Adrenal gland (tissue), 12 donors: Measurements from ENCODE around the gene RFC1. TPM values are rescaled to one million over a fixed set of nuclear protein-coding genes. Genes with fewer than 3 reads are reported as not detected.

Experiments
- DNase-seq, 7 donors: peaks; one replicate each; pipeline ENCODE4 v3.0.0-alpha.2; 2019 to 2020
- H3K27ac ChIP-seq, 5 donors: fragments of 200-600 bp; sonication (generic) in 4 of 5; 1 replicate in 3 of 5; 2 replicates in 2 of 5; pipeline versions ENCODE4 v1.5.1 to v1.8.0; 2016 to 2020; ENCODE audit warnings: mild to moderate bottlenecking in 1 of 5
- H3K27me3 ChIP-seq: fragments of 200-600 bp; 2 replicates; pipeline ENCODE4 v1.8.0; 2021
- H3K36me3 ChIP-seq, 2 donors: fragments of 200-600 bp; replicated peaks in 1 of 2; 1 replicate in 1 of 2; 2 replicates in 1 of 2; pipeline versions ENCODE4 v1.5.1 to v1.8.0; 2018 to 2022
- H3K4me1 ChIP-seq, 2 donors: fragments of 200-600 bp; replicated peaks in 1 of 2; 1 replicate in 1 of 2; 2 replicates in 1 of 2; pipeline versions ENCODE4 v1.5.1 to v1.8.0; 2018 to 2021
- H3K4me3 ChIP-seq, 4 donors: fragments of 200-600 bp; sonication (generic) in 3 of 4; one replicate each; pipeline ENCODE4 v1.5.1; 2016 to 2018
- H3K9me3 ChIP-seq, 3 donors: fragments of 200-600 bp; sonication (generic) in 1 of 3; replicated peaks in 1 of 3; 1 replicate in 2 of 3; 2 replicates in 1 of 3; pipeline versions ENCODE4 v1.5.1 to v1.8.0; 2016 to 2021
- POLR2A ChIP-seq, 2 donors: fragments of 450-650 bp; IDR thresholded peaks; one replicate each; pipeline ENCODE4 v1.6.1; 2017; ENCODE audit warnings: antibody characterized with exemption in 2 of 2, mild to moderate bottlenecking in 2 of 2, moderate library complexity in 1 of 2
- WGBS, 4 donors: extraction: QIAGEN DNeasy Blood & Tissue Kit in 2 of 4; methylation state at CpG; one replicate each; pipeline versions ENCODE4 v1.1.5 to v1.1.7; 2013 to 2017; 5-methylcytosine and 5-hydroxymethylcytosine counted together
- intact Hi-C, 2 donors: fragments of 100-400 bp; cut with DNase I; formaldehyde crosslinking; loops; one replicate each; pipeline versions ENCODE4 v1.14.1 to v1.15.0; 2022 to 2023
- polyA plus RNA-seq, 3 donors: library from polyadenylated mRNA; stranded (reverse); fragments of 200-250 nt in 2 of 3; fragments of 350-450 nt in 1 of 3; fragmentation: Illumina TruSeq in 1 of 3; extraction: RNeasy Lipid Tissue Mini Kit (QIAGEN cat#74804) in 1 of 3; gene quantifications; one replicate each; pipeline ENCODE4 v1.2.3, GENCODE V29; 2013 to 2014
- total RNA-seq, 9 donors: library from RNA; depleted of rRNA in 4 of 9; stranded (reverse); fragments of >200 nt in 4 of 9; fragments of 120-200 nt in 1 of 9; fragmentation: NEBNext Ultra II Directional in 1 of 9; extraction: Animal tissue kit (Norgen Biotek cat#: 25700) in 1 of 9; gene quantifications; one replicate each; pipeline versions ENCODE4 v1.1.0 to v1.2.4, GENCODE V29; 2013 to 2023
- TF ChIP-seq, protein P1 (sequence below), 6 experiments: fragments of 450-650 bp in 4 of 6; fragments of 200-600 bp in 2 of 6; sonication (generic) in 1 of 6; IDR thresholded peaks; 1 replicate in 5 of 6; 2 replicates in 1 of 6; pipeline versions ENCODE4 v1.5.1 to v1.8.0; 2016 to 2021; ENCODE audit warnings: antibody characterized with exemption in 6 of 6, mild to moderate bottlenecking in 2 of 6, moderate library complexity in 1 of 6
- donor health status: healthy with polysubstance abuse.
- donor health status: Bipolar disorder and iron deficiency.
- donor health status: DM: yes; HTN: yes; CAD: no.
- donor health status: DM: no; HTN: no; CAD: no.
- donor health status: DM: no; HTN: no; CAD: no.
- donor health status: DM: yes; HTN: yes; CAD: no.

Gene RFC1
- total and polyA plus RNA-seq, 12 donors, result 13.0 to 137 (median 52.6) TPM

DNA sequence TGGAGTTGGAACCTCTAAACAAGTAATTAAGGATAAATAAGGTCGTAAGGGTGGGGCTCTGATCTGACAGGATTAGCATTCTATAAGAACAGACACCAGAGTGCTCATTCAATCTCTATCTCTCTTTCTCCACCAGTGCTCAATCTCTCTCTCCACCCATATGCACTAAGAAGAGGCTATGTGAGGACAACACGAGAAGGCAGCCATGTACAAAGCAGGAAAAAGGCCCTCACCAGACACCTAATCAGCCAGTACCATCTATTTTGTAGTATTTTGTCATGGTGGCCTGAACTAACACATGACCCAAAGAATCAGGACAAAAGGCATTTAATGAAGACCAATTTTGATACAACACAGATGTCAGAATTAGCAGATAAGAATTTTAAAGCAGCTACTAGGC is 16.8 kb downstream of the RFC1 start:
- Histone ChIP-seq H3K4me1 (peaks cover 9 to 18% of the 10 kb centered on the region in 2 donors), H3K27ac (no peak overlapping the region), H3K9me3 (no peaks in the 10 kb centered on the region), H3K4me3 (no peak overlapping the region), H3K36me3 (peaks cover 0 to 8% of the 10 kb centered on the region in 2 donors), H3K27me3 (no peaks in the 10 kb centered on the region)
- intact Hi-C loops, result no loop called here
- WGBS, 4 donors, result 90 to 95% (median 94%) methylated on average over 2 of the region's 2 CpGs
- TF ChIP-seq POLR2A (IDR thresholded peaks at IDR 0.05), result no peak
- TF ChIP-seq, protein P1, sequence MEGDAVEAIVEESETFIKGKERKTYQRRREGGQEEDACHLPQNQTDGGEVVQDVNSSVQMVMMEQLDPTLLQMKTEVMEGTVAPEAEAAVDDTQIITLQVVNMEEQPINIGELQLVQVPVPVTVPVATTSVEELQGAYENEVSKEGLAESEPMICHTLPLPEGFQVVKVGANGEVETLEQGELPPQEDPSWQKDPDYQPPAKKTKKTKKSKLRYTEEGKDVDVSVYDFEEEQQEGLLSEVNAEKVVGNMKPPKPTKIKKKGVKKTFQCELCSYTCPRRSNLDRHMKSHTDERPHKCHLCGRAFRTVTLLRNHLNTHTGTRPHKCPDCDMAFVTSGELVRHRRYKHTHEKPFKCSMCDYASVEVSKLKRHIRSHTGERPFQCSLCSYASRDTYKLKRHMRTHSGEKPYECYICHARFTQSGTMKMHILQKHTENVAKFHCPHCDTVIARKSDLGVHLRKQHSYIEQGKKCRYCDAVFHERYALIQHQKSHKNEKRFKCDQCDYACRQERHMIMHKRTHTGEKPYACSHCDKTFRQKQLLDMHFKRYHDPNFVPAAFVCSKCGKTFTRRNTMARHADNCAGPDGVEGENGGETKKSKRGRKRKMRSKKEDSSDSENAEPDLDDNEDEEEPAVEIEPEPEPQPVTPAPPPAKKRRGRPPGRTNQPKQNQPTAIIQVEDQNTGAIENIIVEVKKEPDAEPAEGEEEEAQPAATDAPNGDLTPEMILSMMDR (IDR thresholded peaks at IDR 0.05), result no peak
- DNase-seq, result no peak

DNA sequence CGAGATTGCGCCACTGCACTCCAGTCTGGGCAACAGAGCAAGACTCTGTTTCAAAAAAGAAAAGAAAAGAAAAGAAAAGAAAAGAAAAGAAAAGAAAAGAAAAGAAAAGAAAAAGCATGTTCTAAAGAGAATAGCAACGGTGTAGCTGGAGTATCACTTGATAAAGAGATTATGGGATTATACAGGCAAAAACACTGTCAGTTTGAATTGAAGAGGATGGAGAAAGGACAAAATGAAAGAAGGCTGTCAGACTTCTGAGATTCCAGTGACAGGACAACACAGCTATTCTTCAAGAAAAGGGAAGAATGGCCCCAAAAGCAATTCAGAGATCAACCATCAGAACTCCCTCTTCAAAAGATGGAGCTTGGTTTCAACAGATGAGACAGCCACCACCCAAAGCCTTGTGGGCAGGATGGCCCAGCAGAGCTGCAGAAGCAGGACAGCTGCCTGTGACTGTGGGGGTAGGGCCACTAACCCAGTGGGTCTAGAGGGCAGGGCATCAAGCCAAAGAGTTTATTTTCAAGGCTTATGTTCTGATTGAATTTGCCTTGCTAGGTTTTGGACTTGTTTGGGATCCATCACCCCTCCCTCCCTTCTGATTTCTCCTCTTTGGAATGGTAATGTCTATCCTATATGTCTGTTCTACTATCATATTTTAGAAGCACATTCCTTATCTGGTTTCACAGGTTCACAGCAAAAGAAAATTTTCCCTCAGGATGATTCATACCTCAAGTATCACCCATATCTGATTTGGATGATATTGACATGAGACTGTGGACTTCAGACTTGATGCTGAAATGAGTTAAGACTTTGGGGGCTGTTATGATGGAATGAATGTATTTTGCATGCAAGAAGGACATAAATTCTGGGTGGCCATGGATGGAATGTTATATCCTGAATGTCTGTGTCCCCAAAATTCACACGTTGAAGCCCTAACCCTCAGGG is 17.5 kb downstream of the RFC1 start:
- whole genome bisulfite sequencing, 4 donors, result 94 to 98% (median 96%) methylated on average over 4 of the region's 4 CpGs
- peaks cover 0 to 8% of the 10 kb centered on the region in 2 donors for H3K36me3 ChIP-seq
- TF ChIP-seq POLR2A (IDR thresholded peaks at IDR 0.05), result no peak
- TF ChIP-seq, protein P1 (IDR thresholded peaks at IDR 0.05), result no peak
- no peak overlapping the region for H3K4me3 ChIP-seq
- H3K4me1 ChIP-seq, result peaks cover 4 to 11% of the 10 kb centered on the region in 2 donors
- no peak for DNase-seq
- no peaks in the 10 kb centered on the region for H3K9me3 ChIP-seq
- intact Hi-C loops, result no loop called here
- no peak overlapping the region for H3K27ac ChIP-seq
- no peaks in the 10 kb centered on the region for H3K27me3 ChIP-seq

- no peaks in the 10 kb centered on the region for H3K9me3 ChIP-seq
- no peak overlapping the region for H3K4me3 ChIP-seq
- WGBS, 4 donors, result 72 to 81% (median 76%) methylated on average over 3 of the region's 3 CpGs
- intact Hi-C loops, result no loop called here
- peaks cover 0 to 8% of the 10 kb centered on the region in 2 donors for H3K36me3 ChIP-seq
- TF ChIP-seq POLR2A (IDR thresholded peaks at IDR 0.05), result no peak
- TF ChIP-seq, protein P1 (IDR thresholded peaks at IDR 0.05), result no peak
- no peaks in the 10 kb centered on the region for H3K27me3 ChIP-seq
- H3K4me1 ChIP-seq, result peaks cover under 1 to 9% of the 10 kb centered on the region in 2 donors
- DNase-seq, result no peak
- no peak overlapping the region for H3K27ac ChIP-seq
These were observed 19.2 kb downstream of the RFC1 start for GRCh38 chr4:39346856-39347519.

- DNase-seq, result no peak
- WGBS, 4 donors, result 89 to 96% (median 94%) methylated on average over 7 of the region's 7 CpGs
- Histone ChIP-seq H3K4me1 (peaks cover 3 to 35% of the 10 kb centered on the region in 2 donors), H3K36me3 (peaks cover 0 to 8% of the 10 kb centered on the region in 2 donors), H3K9me3 (no peaks in the 10 kb centered on the region), H3K4me3 (no peak overlapping the region), H3K27ac (no peak overlapping the region), H3K27me3 (no peaks in the 10 kb centered on the region)
- no peak for TF ChIP-seq POLR2A (IDR thresholded peaks at IDR 0.05)
- TF ChIP-seq, protein P1 (IDR thresholded peaks at IDR 0.05), result no peak
- intact Hi-C loops, result no loop called here
These were observed 23.4 kb downstream of the RFC1 start for GRCh38 chr4:39342731-39343130.
